Nephron progenitor cell (in vitro differentiated cells): ENCODE measurements around the gene CCDC144A.
"Not testable (repeated sequence)": the region's sequence is repeated elsewhere in the genome, so short reads cannot be mapped to it uniquely, and the experiment has no call there.

Source experiments
- DNase-seq: peaks from one replicate; pipeline ENCODE4 v3.0.0; 2021
- H3K27ac Mint-ChIP-seq: 2 replicates; pipeline ENCODE4 v1.8.0; 2021; ENCODE audit warnings: mild to moderate bottlenecking, moderate library complexity, mixed read lengths
- H3K27me3 Mint-ChIP-seq: 2 replicates; pipeline ENCODE4 v1.8.0; 2021; ENCODE audit warnings: mild to moderate bottlenecking, low read depth, mixed read lengths; ENCODE audit not compliant: poor library complexity
- H3K36me3 Mint-ChIP-seq: 2 replicates; pipeline ENCODE4 v1.8.0; 2021; ENCODE audit warnings: low read depth, mixed read lengths
- H3K4me1 Mint-ChIP-seq: 2 replicates; pipeline ENCODE4 v1.8.0; 2021; ENCODE audit warnings: mixed read lengths
- H3K4me3 Mint-ChIP-seq: 2 replicates; pipeline ENCODE4 v1.8.0; 2021; ENCODE audit warnings: mild to moderate bottlenecking, moderate library complexity, mixed read lengths
- H3K9me3 Mint-ChIP-seq: 2 replicates; pipeline ENCODE4 v1.8.0; 2021; ENCODE audit warnings: mild to moderate bottlenecking, moderate library complexity, mixed read lengths
- TF ChIP-seq, protein P1 (sequence below): fragments of 200-600 bp; sonication (generic); IDR thresholded peaks from 2 replicates; pipeline ENCODE4 v1.5.0; 2021; ENCODE audit warnings: antibody characterized with exemption

CCDC144A gene

GRCh38 chr17:16818340-16818739 is 128.3 kb downstream of the CCDC144A start:
- no peak overlapping the region for H3K27ac Mint-ChIP-seq
- DNase-seq, result no peak
- no peaks in the 10 kb centered on the region for H3K4me1 Mint-ChIP-seq
- H3K27me3 Mint-ChIP-seq, result peaks cover 33% of the 10 kb centered on the region
- no peaks in the 10 kb centered on the region for H3K9me3 Mint-ChIP-seq
- H3K36me3 Mint-ChIP-seq, result no peaks in the 10 kb centered on the region
- TF ChIP-seq, protein P1, sequence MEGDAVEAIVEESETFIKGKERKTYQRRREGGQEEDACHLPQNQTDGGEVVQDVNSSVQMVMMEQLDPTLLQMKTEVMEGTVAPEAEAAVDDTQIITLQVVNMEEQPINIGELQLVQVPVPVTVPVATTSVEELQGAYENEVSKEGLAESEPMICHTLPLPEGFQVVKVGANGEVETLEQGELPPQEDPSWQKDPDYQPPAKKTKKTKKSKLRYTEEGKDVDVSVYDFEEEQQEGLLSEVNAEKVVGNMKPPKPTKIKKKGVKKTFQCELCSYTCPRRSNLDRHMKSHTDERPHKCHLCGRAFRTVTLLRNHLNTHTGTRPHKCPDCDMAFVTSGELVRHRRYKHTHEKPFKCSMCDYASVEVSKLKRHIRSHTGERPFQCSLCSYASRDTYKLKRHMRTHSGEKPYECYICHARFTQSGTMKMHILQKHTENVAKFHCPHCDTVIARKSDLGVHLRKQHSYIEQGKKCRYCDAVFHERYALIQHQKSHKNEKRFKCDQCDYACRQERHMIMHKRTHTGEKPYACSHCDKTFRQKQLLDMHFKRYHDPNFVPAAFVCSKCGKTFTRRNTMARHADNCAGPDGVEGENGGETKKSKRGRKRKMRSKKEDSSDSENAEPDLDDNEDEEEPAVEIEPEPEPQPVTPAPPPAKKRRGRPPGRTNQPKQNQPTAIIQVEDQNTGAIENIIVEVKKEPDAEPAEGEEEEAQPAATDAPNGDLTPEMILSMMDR, result no peak
- H3K4me3 Mint-ChIP-seq, result no peak overlapping the region

GRCh38 chr17:16818821-16819683 is 129.0 kb downstream of the CCDC144A start:
- Mint-ChIP-seq H3K27me3 (peaks cover 29% of the 10 kb centered on the region), H3K4me3 (no peak overlapping the region), H3K27ac (no peak overlapping the region), H3K4me1 (no peaks in the 10 kb centered on the region), H3K36me3 (no peaks in the 10 kb centered on the region), H3K9me3 (no peaks in the 10 kb centered on the region)
- DNase-seq, result no peak
- TF ChIP-seq, protein P1, result no peak

GRCh38 chr17:16820161-16820877 is 130.3 kb downstream of the CCDC144A start:
- Mint-ChIP-seq H3K4me1 (no peaks in the 10 kb centered on the region), H3K4me3 (no peak overlapping the region), H3K36me3 (no peaks in the 10 kb centered on the region), H3K27ac (no peak overlapping the region), H3K9me3 (no peaks in the 10 kb centered on the region), H3K27me3 (peaks cover 29% of the 10 kb centered on the region)
- no peak for DNase-seq
- TF ChIP-seq, protein P1, result no peak

GRCh38 chr17:16820979-16821543 is 131.0 kb downstream of the CCDC144A start:
- Mint-ChIP-seq H3K27me3 (peaks cover 26% of the 10 kb centered on the region), H3K4me1 (no peaks in the 10 kb centered on the region), H3K27ac (no peak overlapping the region), H3K4me3 (no peak overlapping the region), H3K36me3 (no peaks in the 10 kb centered on the region), H3K9me3 (peaks cover 3% of the 10 kb centered on the region)
- no peak for DNase-seq
- TF ChIP-seq, protein P1, result no peak

DNA sequence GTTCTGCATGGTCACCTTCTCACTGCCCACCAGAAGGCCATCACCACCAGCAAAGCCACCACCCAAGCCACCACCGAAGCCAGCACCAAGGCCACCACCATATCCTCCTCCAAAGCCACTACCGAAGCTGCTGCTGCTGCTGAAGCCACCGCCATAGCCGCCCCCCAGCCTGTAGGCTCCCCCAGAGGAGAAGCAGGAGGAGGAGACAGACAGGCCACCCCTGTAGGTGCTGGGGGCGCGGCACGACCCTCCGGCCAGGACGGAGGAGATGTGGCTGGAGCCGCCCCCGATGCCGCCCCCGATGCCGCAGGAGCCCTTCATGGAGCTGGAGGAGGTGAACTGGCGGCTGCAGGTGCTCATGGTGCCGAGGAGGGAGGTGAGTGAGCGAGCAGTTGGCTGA is 132.1 kb downstream of the CCDC144A start:
- DNase-seq, H3K27ac Mint-ChIP-seq, H3K4me1 Mint-ChIP-seq, H3K36me3 Mint-ChIP-seq, H3K4me3 Mint-ChIP-seq: not testable (repeated sequence)
- peaks cover 12% of the 10 kb centered on the region for H3K9me3 Mint-ChIP-seq
- peaks cover 26% of the 10 kb centered on the region for H3K27me3 Mint-ChIP-seq

GRCh38 chr17:16823768-16824406 is 133.8 kb downstream of the CCDC144A start:
- Mint-ChIP-seq H3K27me3 (peaks cover 21% of the 10 kb centered on the region), H3K9me3 (peaks cover 15% of the 10 kb centered on the region)
- H3K36me3 Mint-ChIP-seq, DNase-seq, H3K4me3 Mint-ChIP-seq, H3K4me1 Mint-ChIP-seq, H3K27ac Mint-ChIP-seq: not testable (repeated sequence)
